OCI-LY7 (cell line): Measurements from ENCODE around the gene CYB5R3. TPM values are rescaled to one million over a fixed set of nuclear protein-coding genes. Genes with fewer than 3 reads are reported as not detected.

Source experiments
- BruUV-seq: library from RNA; stranded (reverse); fragments of 400-500 nt; replicated peaks from 2 replicates; lab custom pipeline; 2021; lab: Mats Ljungman, UMichigan
- CTCF ChIA-PET: fragments of 300-600 bp; sonication (Branson Sonifier 250); formaldehyde crosslinking; loops from one replicate; lab custom pipeline; 2022; ENCODE audit warnings: antibody characterized with exemption; ENCODE audit not compliant: unreplicated experiment; lab: Charles Lee
- POLR2A ChIA-PET: fragments of 300-600 bp; sonication (Branson Sonifier 250); formaldehyde crosslinking; loops from one replicate; lab custom pipeline; 2022; ENCODE audit warnings: antibody characterized with exemption; lab: Charles Lee
- DNase-seq: peaks from one replicate; pipeline ENCODE4 v3.0.0-alpha.2; 2015; ENCODE audit warnings: low spot score
- H2AFZ ChIP-seq: fragments of 200-600 bp; sonication (generic), shearing (Covaris generic); 2 replicates; pipeline ENCODE4 v1.6.1; 2014; ENCODE audit warnings: mild to moderate bottlenecking, antibody characterized with exemption, low read length, moderate library complexity
- H3K27ac ChIP-seq: fragments of 200-600 bp; sonication (generic); 2 replicates; pipeline ENCODE4 v1.5.1; 2014; ENCODE audit warnings: mixed run types, low read depth, mild to moderate bottlenecking, moderate library complexity, low read length, inconsistent platforms; ENCODE audit not compliant: poor library complexity, severe bottlenecking
- H3K36me3 ChIP-seq: fragments of 200-600 bp; sonication (generic); 2 replicates; pipeline ENCODE4 v1.6.1; 2014; ENCODE audit warnings: mild to moderate bottlenecking, antibody characterized with exemption, low read length, moderate library complexity, mixed read lengths; ENCODE audit not compliant: insufficient read depth
- H3K4me1 ChIP-seq: fragments of 200-600 bp; sonication (generic); 2 replicates; pipeline ENCODE4 v1.5.1; 2014; ENCODE audit warnings: mild to moderate bottlenecking, low read length; ENCODE audit not compliant: insufficient read depth, poor library complexity, severe bottlenecking
- H3K4me2 ChIP-seq: fragments of 200-600 bp; sonication (generic); 2 replicates; pipeline ENCODE4 v1.6.1; 2014; ENCODE audit warnings: mild to moderate bottlenecking, low read length
- H3K4me3 ChIP-seq: fragments of 200-600 bp; sonication (generic); 2 replicates; pipeline ENCODE4 v1.5.1; 2014; ENCODE audit warnings: mild to moderate bottlenecking, low read depth, low read length; ENCODE audit not compliant: poor library complexity, severe bottlenecking
- H3K79me2 ChIP-seq: fragments of 200-600 bp; sonication (generic); 2 replicates; pipeline ENCODE4 v1.6.1; 2016; ENCODE audit warnings: low read depth, mild to moderate bottlenecking, low read length, moderate library complexity, mixed read lengths; ENCODE audit not compliant: insufficient read depth
- H3K9me2 ChIP-seq: fragments of 200-600 bp; sonication (generic); 2 replicates; pipeline ENCODE4 v1.6.1; 2016; ENCODE audit warnings: mild to moderate bottlenecking, low read length, mixed read lengths; ENCODE audit not compliant: insufficient read depth
- H3K9me3 ChIP-seq: fragments of 200-600 bp; sonication (generic); 2 replicates; pipeline ENCODE4 v1.6.1; 2014; ENCODE audit warnings: mild to moderate bottlenecking, mixed run types, low read length, mixed read lengths
- H4K20me1 ChIP-seq: fragments of 200-600 bp; sonication (generic); 2 replicates; pipeline ENCODE4 v1.6.1; 2014; ENCODE audit warnings: mild to moderate bottlenecking, antibody characterized with exemption, low read length, moderate library complexity, mixed read lengths; ENCODE audit not compliant: insufficient read depth
- CTCF ChIP-seq: fragments of 200-600 bp; sonication (generic); conservative IDR thresholded peaks from 2 replicates; pipeline ENCODE4 v1.5.1; 2014; ENCODE audit warnings: mild to moderate bottlenecking, antibody characterized with exemption, low read length, moderate library complexity, mixed read lengths
- EZH2phosphoT487 ChIP-seq: fragments of 200-600 bp; sonication (generic); IDR thresholded peaks from 2 replicates; pipeline ENCODE4 v1.6.1; 2018; ENCODE audit warnings: low read depth, borderline replicate concordance, mild to moderate bottlenecking, mixed run types, antibody characterized with exemption, low read length, moderate library complexity, mixed read lengths
- intact Hi-C: fragments of 100-400 bp; cut with micrococcal nuclease; formaldehyde crosslinking; loops from one replicate; pipeline ENCODE4 v1.10.0; 2022; ENCODE audit not compliant: unreplicated experiment
- total RNA-seq, 2 experiments: library from RNA; depleted of rRNA in 1 of 2; stranded (reverse); fragments of >200 nt in 1 of 2; shearing (Covaris generic) in 1 of 2; gene quantifications; 2 replicates each; pipeline ENCODE4 v1.2.3, GENCODE V29; 2014 to 2022

The CYB5R3 gene
- total RNA-seq, 2 experiments from 2014 or later: 38.0 to 68.9 TPM

DNA sequence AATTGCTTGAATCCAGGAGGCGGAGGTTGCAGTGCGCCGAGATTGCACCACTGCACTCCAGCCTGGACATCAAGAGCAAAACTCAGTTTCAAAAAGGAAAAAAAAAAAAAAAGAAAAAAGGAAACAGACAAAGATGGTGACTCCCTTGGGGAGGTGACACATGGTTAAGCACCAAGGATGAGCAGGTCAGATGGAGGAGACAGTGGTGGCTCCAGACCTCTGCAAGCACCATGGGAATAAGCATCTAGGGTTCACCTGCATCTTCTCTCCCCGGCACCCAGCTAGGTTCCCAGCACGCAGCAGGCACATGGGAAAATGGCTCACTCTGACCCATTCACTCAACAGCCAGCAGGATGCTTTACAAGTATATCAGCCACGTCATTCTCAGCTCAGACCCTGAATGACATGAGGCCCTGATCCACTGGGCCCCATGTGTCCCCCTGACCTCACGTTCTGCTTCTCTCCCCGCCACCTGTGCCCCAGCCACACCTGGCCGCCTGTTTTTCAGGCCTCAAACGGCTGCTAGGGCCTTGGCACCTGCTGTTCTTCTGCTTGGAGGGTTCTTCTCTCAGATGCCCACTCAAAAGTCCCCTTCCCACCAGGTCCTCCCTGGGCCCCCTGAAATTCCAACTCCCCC, 47.3 kb upstream of the CYB5R3 start:
- DNase-seq: peak; percentile 88
- intact Hi-C loops: loop anchor here (1.0 to 2.0 kb wide), 2 partner anchors 20 to 65 kb away; no protein-coding TSS in a partner anchor
- Histone ChIP-seq H3K79me2 (peaks cover 66% of the 10 kb centered on the region), H4K20me1 (no peaks in the 10 kb centered on the region), H3K9me2 (no peaks in the 10 kb centered on the region), H3K9me3 (no peaks in the 10 kb centered on the region), H3K36me3 (peaks cover 59% of the 10 kb centered on the region), H3K4me1 (peaks cover 90% of the 10 kb centered on the region), H3K4me2 (peak overlapping the region; percentile 63), H3K27ac (peak overlapping the region; percentile 74), H3K4me3 (peak overlapping the region; percentile 21), H2AFZ (no peak overlapping the region)
- CTCF ChIA-PET: no interaction called here
- POLR2A ChIA-PET: interaction anchor here (0.7 kb wide), 2 partner anchors 22 to 66 kb away, joined by 3 to 8 read pairs; no protein-coding TSS in a partner anchor
- TF ChIP-seq CTCF (no peak), EZH2phosphoT487 (no peak)
- BruUV-seq: no TSS peak

DNA sequence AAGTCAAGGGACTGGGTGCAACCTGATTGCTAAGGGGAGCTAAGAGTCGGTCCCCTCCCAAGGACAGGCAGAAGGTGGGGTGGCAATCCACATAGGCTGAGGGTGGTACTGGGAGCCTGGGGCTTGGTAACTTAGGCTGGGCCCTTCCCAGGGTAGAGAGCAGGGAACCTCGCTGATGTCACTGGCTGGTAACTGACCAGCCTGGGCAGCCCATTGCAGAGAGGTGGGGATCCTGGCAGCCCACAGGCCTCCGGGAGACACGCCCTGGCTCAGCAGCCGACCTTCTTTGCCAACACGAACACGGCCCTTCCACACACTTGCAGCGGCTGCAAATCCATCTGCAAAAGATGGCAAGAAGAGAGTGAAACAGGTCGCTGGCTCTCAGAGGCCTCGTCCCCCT, 46.1 kb upstream of the CYB5R3 start:
- Histone ChIP-seq H3K4me1 (peaks cover 85% of the 10 kb centered on the region), H3K4me2 (no peak overlapping the region), H2AFZ (no peak overlapping the region), H3K27ac (peak overlapping the region; percentile 74), H3K79me2 (peaks cover 61% of the 10 kb centered on the region), H3K9me3 (no peaks in the 10 kb centered on the region), H4K20me1 (no peaks in the 10 kb centered on the region), H3K36me3 (peaks cover 57% of the 10 kb centered on the region), H3K9me2 (no peaks in the 10 kb centered on the region), H3K4me3 (no peak overlapping the region)
- ChIA-PET CTCF (no interaction called here), POLR2A (no interaction called here)
- intact Hi-C loops: no loop called here
- BruUV-seq: no TSS peak
- TF ChIP-seq EZH2phosphoT487: no peak
- TF ChIP-seq CTCF: no peak
- no peak for DNase-seq
